Kidney tubule cell (primary cell): ENCODE data around the gene ATAD3A.
"Not testable (repeated sequence)": the region's sequence is repeated elsewhere in the genome, so short reads cannot be mapped to it uniquely, and the experiment has no call there.

ENCODE experiments used
- DNase-seq: peaks from one replicate; pipeline ENCODE4 v3.0.0-alpha.2; 2018; ENCODE audit warnings: low spot score

ATAD3A gene

DNA sequence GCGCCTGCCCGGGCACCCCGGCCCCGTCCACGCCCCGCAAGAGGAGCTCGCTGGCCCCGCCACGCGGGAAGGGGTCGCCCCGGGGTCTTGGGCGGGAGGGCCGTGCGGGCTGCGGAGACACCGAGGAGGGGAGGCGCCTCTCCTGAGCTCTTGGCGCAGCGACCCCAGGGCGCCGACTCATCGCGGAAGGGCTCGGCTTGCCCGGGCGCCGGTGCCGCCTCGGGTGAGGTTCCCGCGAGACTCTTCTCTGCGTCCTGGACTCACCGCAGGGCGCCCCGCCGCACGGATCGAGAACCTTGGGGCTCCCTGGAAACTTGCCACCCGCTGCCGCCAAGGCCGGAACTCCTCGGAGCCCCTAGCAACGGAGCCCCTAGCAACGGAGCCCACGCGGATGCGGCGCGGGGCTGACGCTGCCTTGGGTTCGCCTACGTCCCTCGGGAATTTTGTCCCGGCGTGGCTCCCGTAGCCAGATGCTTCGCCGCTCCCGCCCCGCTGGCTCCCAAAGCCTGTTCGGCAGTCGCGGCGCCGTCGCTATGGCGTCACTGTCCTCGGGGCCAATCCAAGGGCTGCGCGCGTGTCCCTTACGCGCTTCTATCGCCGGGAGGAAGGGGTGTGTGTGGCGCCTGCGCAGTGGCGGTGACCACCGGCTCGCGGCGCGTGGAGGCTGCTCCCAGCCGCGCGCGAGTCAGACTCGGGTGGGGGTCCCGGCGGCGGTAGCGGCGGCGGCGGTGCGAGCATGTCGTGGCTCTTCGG, at the start of gene ATAD3A:
Gene ATAD3A, plus strand, starts transcription at position 630 of the 753 bp plus-strand sequence. Its CDS starts 107 bp downstream, at position 737.
- DNase-seq: peak; percentile 97

DNA sequence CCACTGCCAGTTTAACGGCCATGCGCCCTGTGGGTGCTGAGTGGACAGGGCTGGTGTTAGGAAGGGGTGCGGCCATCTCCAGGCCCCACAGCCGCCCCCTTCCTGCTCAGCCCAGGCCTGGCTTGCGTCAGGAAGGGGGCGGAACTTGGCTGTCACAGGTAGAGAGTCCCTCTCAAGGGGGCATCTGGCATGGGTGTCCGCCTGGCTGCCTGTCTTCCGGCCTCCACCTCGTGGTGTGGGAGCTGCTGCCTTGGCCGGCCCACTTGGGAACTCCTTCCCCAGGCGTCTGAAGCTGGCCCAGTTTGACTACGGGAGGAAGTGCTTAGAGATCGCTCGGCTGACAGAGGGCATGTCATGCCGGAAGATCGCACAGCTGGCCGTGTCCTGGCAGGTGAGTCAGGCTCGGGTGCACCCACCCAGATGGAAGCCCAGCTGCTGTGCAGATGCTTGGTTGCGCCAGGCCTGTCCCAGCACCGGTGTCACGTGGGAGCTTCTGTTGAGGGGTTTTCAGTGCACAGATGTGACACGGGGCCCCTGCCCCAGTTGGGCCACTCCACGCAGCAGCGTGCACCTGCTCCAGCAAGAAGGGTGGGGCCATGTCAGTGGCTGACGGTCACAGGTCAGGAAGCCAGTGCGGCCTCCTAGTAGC, 49.5 kb upstream of the ATAD3A start:
- DNase-seq: peak; percentile 94

DNA sequence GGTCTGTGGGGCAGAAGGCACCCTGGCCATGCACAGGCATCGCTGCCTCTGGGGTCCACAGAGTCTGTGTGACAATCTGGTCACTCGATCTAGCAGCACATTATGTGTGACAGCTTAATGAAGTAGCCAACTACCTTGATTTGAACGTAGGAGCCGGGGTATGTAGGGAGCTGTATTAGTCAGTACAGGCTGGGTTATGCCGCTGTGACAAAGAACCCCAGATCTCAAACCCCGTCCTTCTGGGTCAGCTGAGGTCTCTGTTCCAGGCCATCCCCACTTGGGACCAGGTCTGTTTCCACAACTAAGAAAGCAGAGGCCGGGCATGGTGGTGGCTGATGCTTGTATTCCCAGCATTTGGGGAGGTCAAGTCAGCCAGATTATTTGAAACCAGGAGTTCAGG, 48.6 kb upstream of the ATAD3A start:
- DNase-seq: no peak

DNA sequence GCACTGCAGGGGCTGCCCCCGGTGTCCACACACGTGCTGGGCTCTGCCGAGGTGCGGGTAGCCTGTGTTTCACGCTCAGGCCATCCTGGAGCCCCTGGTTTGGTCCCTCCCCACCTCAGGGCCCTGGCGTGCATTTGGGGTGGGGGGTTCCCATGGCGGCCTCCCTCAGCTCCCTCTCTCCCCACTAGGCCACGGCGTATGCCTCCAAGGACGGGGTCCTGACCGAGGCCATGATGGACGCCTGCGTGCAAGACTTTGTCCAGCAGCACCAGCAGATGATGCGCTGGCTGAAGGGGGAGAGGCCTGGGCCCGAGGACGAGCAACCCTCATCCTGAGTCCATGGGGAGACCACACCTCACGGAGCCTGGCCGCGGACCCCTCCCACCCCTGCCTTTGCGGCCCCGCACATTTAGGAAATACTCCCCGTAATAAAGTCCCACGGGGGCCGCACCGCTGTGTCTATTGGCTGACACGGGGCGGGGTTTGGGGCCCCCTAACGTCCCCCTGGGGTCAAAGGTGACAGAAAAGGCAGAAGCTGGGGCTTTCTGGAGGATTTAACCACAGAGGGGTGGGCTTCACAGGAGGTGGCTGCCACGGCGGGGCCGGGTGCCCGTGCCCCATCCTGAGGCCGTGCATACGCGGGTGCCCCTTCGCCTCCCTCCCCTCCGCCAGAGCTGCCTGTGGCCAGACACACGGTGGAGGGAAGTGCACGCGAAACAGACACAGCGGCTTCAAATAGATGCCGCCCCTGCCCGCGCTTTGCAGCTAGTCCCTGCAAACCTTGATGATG, 43.6 kb upstream of the ATAD3A start:
- not testable (repeated sequence) for DNase-seq

- DNase-seq: peak; percentile 2
Observed at GRCh38 chr1:1470626-1471388, 41.2 kb upstream of the ATAD3A start.

GRCh38 chr1:1471389-1472052, 40.4 kb upstream of the ATAD3A start, which contains the start of gene ATAD3B:
Gene ATAD3B (plus strand): TSS chr1:1471765. CDS start chr1:1471885, 120 bp downstream.
- DNase-seq: peak; percentile 92

DNA sequence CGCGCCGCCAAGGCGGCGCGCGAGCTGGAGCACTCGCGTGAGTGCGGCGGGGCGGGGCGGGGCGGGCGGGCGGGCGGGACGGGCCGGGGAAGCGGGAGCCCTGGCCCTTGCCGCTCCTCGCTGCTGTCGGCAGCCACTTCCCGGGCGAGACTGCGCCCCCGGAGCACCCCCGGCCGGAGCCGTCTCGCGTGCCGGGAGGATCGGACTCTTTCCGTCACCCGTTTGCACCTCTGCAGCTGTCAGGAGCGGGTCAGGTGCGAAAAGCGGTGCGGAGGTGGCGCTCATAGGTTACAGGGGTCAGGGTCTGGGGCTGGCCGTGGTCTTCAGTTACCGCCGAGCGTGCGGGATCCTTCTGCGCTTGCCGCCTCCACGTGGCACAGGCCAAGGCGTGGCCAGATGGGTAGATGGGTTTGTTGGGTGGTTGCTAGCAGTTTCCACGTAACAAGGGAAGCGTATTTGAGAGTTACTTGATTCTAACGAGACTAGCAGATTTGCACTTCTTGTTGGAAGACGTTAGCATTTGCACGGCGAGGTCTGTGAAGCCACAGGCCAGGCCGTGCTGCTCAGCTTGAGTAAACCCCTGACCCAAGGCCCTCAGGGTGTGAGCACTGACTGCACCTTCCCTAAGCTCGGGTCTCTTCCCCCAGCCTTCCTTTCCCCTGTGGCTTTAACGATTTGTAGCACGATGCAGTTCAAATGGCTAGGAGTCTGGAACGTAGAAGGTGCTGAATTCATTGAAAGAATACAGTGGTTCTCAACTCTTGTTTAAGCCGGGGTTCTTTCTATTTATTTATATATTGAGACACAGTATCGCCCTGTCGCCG, 39.7 kb upstream of the ATAD3A start:
- DNase-seq: peak; percentile 7

- DNase-seq: not testable (repeated sequence)
Observed at GRCh38 chr1:1476011-1476410, 36.0 kb upstream of the ATAD3A start.

DNA sequence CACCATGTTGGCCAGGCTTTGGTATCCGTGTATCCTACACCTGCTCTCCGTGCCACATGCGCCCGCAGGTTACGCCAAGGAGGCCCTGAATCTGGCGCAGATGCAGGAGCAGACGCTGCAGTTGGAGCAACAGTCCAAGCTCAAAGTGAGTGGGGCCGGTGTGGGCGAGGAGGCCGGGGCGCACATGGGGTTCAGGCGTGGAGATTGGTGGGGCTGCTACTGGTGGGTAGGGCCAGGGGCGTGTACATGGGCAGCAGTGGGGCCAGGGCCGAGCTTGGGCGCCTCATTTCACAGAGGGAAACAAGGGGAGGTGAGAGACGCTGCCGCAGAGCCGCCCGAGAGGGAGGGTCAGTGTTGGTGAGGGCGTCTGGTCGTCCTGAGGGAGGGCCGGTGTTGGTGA, 34.8 kb upstream of the ATAD3A start:
- no peak for DNase-seq

DNA sequence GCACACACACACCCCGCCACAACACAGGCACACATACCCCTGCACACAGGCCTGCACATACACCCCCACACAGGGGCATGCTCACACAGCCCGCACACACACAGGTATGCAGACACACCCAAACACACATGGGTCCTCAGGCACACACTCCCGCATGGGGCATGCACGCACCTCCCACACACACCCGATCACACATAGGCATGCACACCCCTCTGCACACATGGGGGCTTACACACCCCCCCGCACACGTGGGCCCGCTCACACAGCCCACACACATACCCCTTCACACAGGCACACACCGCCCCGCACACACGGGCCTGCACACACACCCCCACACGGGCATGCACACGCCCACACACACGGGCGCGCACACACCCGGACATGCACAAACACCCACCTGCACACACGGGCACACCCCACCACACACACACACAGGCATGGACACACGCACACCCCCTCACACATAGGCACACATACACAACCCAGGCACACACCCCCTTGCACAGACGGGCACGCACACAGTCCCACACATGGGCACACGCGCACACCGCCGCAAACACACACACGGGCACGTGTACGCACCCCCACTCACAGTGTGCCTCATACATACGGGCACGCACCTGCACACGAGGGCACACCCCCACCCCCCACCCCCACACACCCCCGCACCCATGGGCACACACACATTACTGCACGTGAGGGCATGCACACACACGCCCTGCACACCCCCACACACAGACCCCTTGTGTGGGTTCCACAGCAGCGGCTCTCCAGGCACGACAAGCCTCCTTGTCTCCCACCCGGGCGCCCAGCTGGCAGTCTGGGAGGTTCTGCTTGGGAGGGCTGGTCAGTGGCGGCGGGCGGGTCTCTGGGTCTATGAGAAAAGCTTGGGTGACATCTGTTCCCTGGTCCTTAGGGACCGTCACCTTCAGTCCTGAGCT, 32.1 kb upstream of the ATAD3A start:
- no peak for DNase-seq

DNA sequence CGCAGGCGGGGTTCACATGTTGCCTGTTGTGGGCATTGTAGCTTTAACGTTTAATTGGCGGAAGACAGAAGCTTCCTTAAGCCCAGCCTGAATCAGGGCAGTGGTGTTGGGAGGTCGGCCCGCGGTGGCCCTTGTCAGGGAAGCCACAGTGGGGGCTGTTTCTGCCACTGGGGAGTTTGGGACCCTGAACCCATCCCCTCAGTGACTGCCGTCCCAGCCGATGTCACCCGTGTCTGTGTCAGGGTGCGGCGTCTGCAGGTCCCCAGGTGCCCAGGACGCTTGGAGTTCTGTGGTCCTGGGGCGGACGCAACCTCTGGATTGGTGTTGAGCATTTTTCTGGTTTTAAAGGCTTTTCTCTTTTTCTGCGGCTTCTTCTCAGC, 31.5 kb upstream of the ATAD3A start:
- DNase-seq: not testable (repeated sequence)

DNA sequence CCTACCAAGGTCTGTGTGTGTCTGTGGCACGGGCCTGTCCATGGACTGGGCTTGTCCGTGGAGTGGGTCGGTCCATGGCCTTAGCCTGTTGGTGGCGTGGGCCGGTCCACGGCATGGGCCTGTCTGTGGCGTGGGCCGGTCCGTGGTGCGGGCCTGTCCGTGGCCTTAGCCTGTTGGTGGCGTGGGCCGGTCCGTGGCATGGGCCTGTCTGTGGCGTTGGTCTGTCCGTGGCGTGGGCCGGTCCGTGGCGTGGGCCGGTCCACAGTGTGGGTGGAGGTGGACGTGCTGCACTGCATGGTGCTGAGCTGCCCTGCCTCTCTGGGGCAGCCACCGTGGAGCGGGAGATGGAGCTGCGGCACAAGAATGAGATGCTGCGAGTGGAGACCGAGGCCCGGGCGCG, 30.2 kb upstream of the ATAD3A start:
- not testable (repeated sequence) for DNase-seq

DNA sequence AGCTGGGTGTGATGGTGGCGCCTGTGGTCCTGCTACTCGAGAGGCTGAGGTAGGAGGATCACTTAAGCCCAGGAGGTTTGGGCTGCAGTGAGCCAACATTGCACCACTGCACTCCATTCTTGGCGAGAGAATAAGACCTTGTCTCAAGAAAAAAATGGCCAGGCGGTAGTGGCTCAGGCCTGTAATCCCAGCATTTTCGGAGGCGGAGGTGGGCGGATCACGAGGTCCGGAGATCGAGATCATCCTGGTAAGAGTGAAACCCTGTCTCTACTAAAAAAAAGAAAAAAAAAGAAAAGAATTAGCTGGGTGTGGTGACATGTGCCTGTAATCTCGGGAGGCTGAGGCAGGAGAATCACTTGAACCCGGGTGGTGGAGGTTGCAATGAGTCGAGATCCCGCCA, 29.1 kb upstream of the ATAD3A start:
- DNase-seq: no peak

DNA sequence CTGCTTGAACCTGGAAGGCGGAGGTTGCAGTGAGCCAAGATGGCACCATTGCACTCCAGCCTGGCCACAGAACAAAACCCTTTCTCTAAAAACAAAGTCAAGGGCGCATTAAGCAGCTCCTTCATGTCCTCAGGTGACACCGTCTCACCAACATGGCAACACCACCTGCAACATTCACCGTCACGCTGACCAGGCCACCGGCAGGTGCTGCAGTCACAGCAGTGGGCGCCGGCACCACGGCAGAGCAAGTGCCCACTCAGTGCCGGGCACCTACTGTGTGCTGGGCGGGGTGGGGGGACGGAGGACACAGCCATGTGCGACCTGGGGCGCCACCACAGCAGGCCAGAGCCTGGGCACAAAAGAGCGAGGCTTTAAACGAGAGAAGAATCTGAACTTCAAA, 28.2 kb upstream of the ATAD3A start:
- no peak for DNase-seq

DNA sequence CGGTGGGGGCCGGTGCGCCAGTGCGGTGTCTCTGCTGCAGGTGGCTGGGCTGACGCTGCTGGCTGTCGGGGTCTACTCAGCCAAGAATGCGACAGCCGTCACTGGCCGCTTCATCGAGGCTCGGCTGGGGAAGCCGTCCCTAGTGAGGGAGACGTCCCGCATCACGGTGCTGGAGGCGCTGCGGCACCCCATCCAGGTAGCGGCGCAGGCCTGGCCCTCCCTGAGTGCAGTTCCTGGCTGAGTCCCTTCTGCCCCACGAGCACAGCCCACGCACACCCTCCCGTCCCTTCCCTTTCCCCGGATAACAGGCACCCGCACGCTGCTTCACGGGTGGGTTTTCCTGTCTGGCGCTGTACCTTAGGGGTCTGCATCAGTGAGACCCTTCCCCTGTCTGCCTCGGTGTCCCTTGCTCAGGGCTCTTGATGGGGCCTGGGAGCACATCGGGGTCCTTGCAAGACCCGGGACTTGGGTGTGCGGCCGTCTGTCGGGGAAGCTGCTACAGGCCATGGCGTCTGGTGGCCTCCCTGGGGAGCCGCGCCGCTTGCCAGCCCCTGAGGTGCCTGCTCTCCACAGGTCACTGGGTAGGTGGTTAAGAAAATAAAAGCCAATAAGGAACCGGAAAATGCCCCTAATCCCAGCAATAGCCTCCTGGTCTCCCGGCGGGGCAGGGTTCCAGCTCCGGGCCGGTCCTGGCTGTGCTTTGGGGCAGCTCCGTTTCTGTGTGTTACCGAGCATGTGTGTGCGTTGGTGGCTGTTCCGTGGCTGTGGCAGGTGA, 26.8 kb upstream of the ATAD3A start:
- not testable (repeated sequence) for DNase-seq

DNA sequence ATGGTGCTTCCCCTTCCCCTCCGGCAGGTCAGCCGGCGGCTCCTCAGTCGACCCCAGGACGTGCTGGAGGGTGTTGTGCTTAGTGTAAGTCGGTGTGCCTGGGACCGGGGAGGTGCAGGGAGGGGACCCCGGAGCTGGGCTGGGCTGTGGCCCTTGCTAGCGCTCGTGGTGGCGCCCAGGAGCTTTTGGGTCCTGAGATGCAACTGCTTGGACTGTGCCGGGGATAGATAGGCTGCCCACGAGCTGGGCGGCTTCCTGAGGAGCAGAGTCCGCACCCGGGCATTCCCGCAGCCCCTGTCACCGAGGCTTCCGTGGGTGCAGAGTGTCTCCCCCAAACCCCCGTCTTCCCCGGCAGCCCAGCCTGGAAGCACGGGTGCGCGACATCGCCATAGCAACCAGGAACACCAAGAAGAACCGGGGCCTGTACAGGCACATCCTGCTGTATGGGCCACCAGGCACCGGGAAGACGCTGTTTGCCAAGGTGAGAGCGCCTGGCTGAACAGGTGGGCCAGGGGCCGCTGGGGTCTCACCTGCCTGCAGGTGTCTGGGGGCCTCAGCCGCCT, 26.1 kb upstream of the ATAD3A start:
- not testable (repeated sequence) for DNase-seq

GRCh38 chr1:1487701-1488100, 24.3 kb upstream of the ATAD3A start:
- no peak for DNase-seq

- no peak for DNase-seq
Observed at GRCh38 chr1:1489231-1489630, 22.7 kb upstream of the ATAD3A start.
